Fibroblast of skin of abdomen (primary cell): ENCODE results near the gene AQP1.

Experiments
- DNase-seq: peaks from one replicate; pipeline ENCODE4 v3.0.0-alpha.2; 2013

The AQP1 gene

DNA sequence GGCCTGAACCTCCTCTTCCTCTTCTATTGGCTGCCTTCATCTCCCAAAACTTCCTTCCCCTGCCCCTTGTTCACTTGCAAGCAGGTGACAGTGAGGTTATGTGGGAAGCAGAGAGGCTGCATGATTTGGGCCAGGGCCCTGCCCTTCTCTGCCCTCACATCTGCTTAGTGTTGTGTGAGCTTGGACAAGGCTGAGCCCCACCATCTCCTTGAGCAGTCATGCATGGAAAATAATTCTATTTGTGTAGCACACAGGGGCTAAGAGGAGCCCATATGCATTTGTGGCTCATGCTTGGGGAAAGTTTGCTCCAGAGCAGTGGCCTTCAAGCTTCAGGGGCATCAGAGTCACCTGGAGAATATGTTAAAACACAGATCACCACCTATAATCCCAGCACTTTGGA lies 26.8 kb upstream of the AQP1 start:
- DNase-seq, result no peak

GRCh38 chr7:30886608-30887011 lies 25.0 kb upstream of the AQP1 start:
- peak; percentile 74 for DNase-seq

- no peak for DNase-seq
Measured at GRCh38 chr7:30887464-30887872, 24.2 kb upstream of the AQP1 start.

DNA sequence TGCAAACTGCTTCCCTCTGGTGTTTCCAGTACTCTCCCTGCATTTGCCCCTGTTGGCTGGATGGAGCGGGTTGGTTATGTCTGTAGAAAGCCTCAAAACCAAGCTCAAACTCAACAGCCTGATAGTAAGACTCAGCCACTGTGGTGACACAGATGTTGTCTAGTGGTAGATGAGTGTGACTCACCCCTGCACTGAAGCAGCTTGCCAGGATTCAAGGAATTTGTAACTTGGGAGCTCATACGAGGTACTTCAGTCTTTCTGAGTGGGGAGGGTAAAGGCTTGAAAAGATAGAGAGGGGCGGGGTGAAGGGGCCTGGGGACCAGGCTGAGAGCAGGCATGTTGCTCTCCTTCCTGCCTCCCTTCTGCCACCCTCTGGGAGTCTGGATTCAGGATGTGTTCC lies 22.9 kb upstream of the AQP1 start:
- peak; percentile 96 for DNase-seq

DNA sequence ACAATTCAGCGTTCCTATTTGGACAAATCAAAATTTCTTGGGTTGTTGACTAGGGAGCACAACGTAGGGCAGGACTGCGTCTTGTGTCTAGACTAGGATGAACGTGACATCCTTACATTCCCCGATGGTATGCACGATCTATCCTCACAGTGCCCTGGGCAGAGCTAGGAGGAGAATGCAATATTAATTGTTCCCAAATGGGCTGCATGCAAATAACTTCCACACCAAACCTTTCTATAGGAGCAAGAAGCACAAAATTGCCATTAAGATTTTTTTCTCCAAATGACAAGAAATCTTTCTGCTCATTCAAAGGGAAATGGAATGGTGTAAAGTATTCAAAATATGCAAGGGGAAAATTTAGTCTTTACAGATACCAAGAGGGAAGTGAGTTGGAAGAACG lies 21.4 kb upstream of the AQP1 start:
- DNase-seq, result peak; percentile 55

GRCh38 chr7:30893357-30893756 lies 18.3 kb upstream of the AQP1 start:
- no peak for DNase-seq

DNA sequence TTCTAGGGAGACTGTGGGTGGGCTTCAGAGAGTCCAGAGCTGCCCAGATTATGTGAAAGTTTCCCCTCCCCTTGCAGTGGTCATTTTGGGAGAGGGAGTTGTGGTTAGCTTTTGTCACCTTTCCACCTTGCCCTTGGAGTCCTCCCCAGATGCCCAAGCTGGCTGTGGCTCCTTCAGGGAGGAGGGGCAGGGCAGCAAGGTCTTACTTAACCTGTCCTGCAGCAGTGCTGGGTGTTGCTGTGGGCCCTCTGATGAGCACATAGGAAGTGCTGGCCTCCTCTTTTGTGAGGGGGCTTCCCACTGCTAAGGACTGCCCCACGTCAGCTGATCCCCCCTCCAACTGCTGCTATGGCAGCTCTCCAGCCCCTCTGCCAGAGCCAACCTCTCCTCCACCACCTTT lies 17.6 kb upstream of the AQP1 start:
- DNase-seq, result no peak

GRCh38 chr7:30894866-30895605 lies 16.6 kb upstream of the AQP1 start:
- no peak for DNase-seq

- DNase-seq, result peak; percentile 37
Measured at GRCh38 chr7:30896036-30896435, 15.6 kb upstream of the AQP1 start.

- DNase-seq, result no peak
Measured at GRCh38 chr7:30896783-30897637, 14.6 kb upstream of the AQP1 start.

- no peak for DNase-seq
Measured at GRCh38 chr7:30897770-30898169, 13.9 kb upstream of the AQP1 start.

DNA sequence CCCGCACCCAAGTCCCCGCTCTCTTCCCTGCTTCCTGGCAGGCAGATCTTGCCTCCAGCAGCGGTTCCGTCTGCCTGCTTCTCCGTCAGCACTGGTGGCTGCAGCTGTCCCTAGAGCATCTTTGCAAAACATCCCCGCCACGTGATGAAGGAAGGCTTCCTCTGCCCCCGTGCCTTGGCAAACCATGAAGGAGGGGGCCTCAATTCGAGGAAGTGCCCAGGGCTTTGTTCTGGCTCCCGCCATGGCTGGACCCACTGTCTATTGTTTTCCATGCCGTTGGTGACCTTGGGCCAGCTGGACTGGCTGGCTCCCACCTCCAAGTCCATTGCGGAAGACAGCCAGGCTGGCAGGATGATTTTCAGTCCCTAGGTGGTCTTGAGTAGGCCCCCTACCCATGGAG lies 13.2 kb upstream of the AQP1 start:
- DNase-seq, result no peak

GRCh38 chr7:30899066-30899465 lies 12.6 kb upstream of the AQP1 start:
- no peak for DNase-seq

- DNase-seq, result no peak
Measured at GRCh38 chr7:30899630-30900029, 12.0 kb upstream of the AQP1 start.

DNA sequence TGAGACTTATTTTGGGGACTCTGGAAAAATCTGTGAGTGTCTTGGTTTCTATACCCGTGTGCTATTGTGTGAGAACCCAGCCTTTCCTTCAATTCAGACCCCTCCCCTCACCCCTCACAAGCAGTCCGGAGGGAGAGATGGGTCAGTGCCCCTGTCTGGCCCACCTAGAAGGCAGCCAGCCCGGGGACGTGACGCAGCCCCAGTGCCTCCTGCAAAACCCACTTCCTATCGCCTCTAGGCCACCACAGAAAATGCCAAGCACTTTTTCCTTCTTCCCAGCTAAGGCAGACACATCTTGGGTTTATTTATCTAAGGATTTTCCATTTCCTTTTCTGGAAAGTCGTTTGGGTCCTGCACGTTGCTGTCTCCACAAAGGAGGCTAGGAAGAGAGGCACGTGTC lies 11.6 kb upstream of the AQP1 start:
- no peak for DNase-seq

DNA sequence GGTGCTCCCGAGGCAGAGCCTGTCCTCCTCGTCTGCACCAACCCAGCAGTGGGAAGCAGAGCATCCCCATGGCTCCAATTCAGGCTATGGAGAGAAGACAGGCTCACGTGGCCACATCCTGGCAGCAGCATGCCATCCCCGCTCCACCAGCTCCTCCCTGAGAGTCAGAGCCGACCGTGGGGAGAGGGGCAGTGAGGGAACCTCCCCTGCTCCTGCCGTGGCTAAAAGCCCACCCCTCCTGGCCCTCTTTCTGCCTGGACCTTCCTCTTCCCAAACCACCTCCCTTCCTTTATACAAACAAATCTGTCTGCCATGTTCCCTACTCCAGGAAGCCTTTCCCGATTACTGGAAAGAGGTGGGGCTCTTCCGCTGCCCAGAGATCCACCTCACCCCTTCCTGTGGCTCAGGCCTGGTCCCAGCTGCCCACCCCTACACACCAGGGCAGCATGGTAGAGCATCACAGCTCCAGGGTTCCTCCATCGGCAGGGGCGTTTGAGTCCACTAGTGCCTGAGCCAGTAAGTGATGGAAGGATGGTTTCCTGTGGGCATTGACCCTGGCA lies 10.8 kb upstream of the AQP1 start:
- DNase-seq, result no peak

DNA sequence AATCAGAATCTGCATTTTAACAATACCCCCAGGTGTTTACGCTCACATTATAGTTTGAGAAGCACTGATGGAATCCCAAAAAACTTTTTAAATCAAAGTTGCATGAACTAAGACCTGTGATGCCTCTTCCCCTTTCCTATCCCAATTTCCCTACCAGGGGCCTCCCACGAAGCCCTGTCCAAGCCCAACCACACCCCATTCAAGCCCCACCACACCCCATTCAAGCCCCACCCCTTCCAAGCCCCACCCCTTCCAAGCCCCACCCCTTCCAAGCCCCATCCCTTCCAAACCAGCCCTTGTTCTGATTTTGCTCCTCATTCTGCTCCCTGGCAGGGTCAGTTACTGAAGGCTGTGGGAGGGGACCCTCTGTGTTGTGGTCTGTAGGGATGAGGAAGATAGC lies 9.8 kb upstream of the AQP1 start:
- no peak for DNase-seq

DNA sequence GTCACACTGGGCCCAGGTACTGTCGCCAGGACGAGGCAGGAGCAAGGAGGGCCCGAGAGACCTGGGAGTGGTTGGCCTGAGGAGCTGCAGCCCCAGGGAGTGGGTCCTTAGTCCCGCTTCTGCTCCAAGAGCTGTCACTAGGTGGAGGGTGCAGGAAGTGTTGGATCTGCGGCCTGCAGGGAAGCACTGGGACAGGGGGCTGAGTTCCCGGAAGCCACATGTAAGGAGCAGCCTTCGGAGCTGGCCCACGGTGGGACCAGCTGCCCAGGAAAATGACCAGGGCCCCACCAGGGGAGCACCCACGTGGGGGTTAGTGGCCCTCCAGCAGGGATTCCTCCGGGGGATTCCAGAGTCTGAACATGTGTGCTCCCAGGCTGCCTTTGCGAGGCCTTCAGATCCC lies 9.2 kb upstream of the AQP1 start:
- no peak for DNase-seq

DNA sequence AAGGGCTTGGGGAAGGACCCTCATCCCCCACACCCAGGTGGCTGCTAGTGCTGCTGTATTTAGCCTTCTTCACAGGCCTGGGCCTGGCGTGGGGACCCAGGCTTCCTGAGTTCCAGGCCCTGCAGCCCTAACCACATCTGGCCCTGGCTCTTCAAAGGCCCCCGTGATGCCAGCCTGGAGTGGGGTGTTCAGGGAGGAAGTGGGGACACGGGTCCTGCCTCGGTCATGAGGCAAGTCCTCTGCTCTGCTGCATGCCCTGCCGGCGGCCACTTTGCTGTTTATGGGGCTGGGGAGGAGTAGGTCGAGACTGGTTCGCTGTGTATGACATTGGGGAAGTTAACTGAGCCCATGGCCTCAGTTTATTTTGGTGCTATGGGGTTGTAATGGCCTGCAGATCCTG lies 8.5 kb upstream of the AQP1 start:
- DNase-seq, result no peak

DNA sequence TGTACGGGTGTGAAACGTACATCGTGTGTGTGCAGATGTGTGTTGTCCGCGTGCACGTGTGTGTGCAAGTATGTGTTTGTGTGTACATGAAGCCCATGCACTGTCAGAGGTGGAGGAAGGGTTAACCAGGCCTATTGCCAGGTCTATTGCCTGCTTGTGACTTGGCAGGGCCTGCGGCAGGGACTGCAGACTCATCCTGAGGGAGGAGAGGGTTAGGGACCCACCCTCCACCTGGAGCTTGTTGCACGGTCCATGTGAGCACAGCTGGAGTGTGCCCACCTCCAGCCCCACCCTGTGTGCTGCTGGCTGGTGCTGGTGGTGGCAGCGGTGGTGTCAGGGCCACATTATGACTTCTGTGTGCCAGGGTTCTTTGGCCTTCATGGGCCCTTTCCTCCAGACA lies 7.1 kb upstream of the AQP1 start:
- DNase-seq, result no peak

DNA sequence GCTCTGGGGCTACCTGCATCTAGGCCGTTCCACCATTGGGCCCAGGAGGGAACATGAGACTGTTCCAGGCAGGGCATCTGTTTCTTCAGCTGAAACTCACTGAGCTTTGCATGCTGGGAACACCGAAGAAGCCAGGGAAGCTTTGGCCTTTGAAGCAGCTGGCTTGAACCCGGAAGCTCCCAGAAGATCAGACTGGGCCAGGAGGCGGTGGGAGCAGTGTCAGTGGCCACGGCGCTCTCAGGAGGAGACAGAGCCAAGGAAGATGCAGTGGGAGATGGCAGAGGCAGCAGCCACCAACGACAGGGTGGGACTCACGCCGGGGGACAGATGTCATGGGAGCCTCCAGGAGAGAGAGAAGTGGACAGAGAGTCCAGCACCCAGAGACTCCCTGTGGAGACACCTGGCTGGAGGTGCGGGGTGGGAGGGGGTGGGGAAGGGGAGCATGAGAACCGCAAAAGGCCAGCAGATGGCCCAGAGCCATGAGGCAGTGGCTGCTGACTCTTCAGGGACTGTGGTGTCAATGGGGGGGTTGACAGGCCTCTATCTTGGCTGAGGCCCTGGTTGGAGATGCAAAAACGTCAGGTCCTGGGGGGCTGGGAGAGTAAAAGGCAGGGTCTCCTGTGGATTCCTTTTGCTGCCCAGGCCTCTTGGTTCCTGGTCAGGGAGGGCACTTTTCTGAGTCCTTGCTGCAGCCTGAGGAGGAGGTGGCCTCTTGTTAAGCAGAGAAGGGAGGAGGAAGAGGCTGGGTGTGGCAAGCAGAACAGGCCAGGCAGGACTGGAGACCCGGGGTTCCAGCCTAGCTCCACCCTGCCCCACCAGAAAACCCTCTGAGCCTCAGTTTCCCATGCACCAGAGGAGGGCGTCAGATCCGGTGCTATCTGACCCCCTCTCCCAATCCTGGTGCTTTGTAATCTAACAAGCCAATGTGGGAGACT lies 6.3 kb upstream of the AQP1 start:
- no peak for DNase-seq

- no peak for DNase-seq
Measured at GRCh38 chr7:30906014-30906413, 5.6 kb upstream of the AQP1 start.
